H9 (cell line): ENCODE results near the gene LBH. TPM values are rescaled to one million over a fixed set of nuclear protein-coding genes. Genes with fewer than 3 reads are reported as not detected.

Experiments used
- DNase-seq: peaks from one replicate; pipeline ENCODE4 v3.0.0-alpha.2; 2017
- H2AFZ ChIP-seq: one replicate; pipeline ENCODE4 v1.6.1; 2013; ENCODE audit warnings: mild to moderate bottlenecking, low read length, control low read depth, moderate library complexity
- H2AK5ac ChIP-seq: 2 replicates; pipeline ENCODE4 v1.6.1; 2013; ENCODE audit warnings: low read length, control low read depth, mixed read lengths; ENCODE audit not compliant: insufficient read length
- H2BK120ac ChIP-seq: one replicate; pipeline ENCODE4 v1.6.1; 2013; ENCODE audit warnings: low read depth, mild to moderate bottlenecking, low read length, control low read depth, inconsistent platforms; ENCODE audit not compliant: poor library complexity, severe bottlenecking
- H2BK12ac ChIP-seq: 2 replicates; pipeline ENCODE4 v1.6.1; 2013; ENCODE audit warnings: low read length, control low read depth, mixed read lengths, low read depth; ENCODE audit not compliant: insufficient read length
- H2BK15ac ChIP-seq: 2 replicates; pipeline ENCODE4 v1.6.1; 2013; ENCODE audit warnings: low read depth, low read length, control low read depth
- H2BK20ac ChIP-seq: one replicate; pipeline ENCODE4 v1.6.1; 2013; ENCODE audit warnings: low read depth, mild to moderate bottlenecking, low read length, control low read depth, inconsistent platforms; ENCODE audit not compliant: poor library complexity, severe bottlenecking
- H2BK5ac ChIP-seq: 2 replicates; pipeline ENCODE4 v1.6.1; 2013; ENCODE audit warnings: low read length, control low read depth, mixed read lengths; ENCODE audit not compliant: insufficient read length
- H3K14ac ChIP-seq: 2 replicates; pipeline ENCODE4 v1.6.1; 2013; ENCODE audit warnings: low read length, control low read depth; ENCODE audit not compliant: insufficient read depth
- H3K18ac ChIP-seq: 2 replicates; pipeline ENCODE4 v1.6.1; 2013; ENCODE audit warnings: low read depth, mild to moderate bottlenecking, mixed read lengths, low read length, control low read depth; ENCODE audit not compliant: insufficient read length
- H3K23ac ChIP-seq: 2 replicates; pipeline ENCODE4 v1.6.1; 2013; ENCODE audit warnings: low read length, control low read depth, mixed read lengths, low read depth; ENCODE audit not compliant: insufficient read length
- H3K23me2 ChIP-seq: 2 replicates; pipeline ENCODE4 v1.6.1; 2013; ENCODE audit warnings: low read depth, mild to moderate bottlenecking, mixed read lengths, low read length, control low read depth; ENCODE audit not compliant: insufficient read length, poor library complexity, severe bottlenecking
- H3K27ac ChIP-seq: 2 replicates; pipeline ENCODE4 v1.5.1; 2013; ENCODE audit warnings: low read length, control low read depth, mixed read lengths, low read depth; ENCODE audit not compliant: insufficient read length
- H3K27me3 ChIP-seq: 2 replicates; pipeline ENCODE4 v1.6.1; 2013; ENCODE audit warnings: low read length, control low read depth, inconsistent platforms; ENCODE audit not compliant: insufficient read depth
- H3K4ac ChIP-seq: 2 replicates; pipeline ENCODE4 v1.6.1; 2013; ENCODE audit warnings: low read depth, mild to moderate bottlenecking, control low read depth, inconsistent platforms, low read length, moderate library complexity
- H3K4me1 ChIP-seq: 2 replicates; pipeline ENCODE4 v1.6.1; 2013; ENCODE audit warnings: low read length, control low read depth, inconsistent platforms; ENCODE audit not compliant: insufficient read depth
- H3K4me2 ChIP-seq: 2 replicates; pipeline ENCODE4 v1.6.1; 2013; ENCODE audit warnings: low read length, control low read depth, mixed read lengths; ENCODE audit not compliant: insufficient read length, insufficient read depth
- H3K56ac ChIP-seq: 2 replicates; pipeline ENCODE4 v1.6.1; 2013; ENCODE audit warnings: low read depth, mild to moderate bottlenecking, mixed read lengths, low read length, control low read depth; ENCODE audit not compliant: insufficient read length
- H3K79me1 ChIP-seq: 2 replicates; pipeline ENCODE4 v1.6.1; 2013; ENCODE audit warnings: low read depth, mild to moderate bottlenecking, moderate library complexity, low read length, control low read depth, inconsistent platforms; ENCODE audit not compliant: insufficient read depth, poor library complexity, severe bottlenecking
- H3K79me2 ChIP-seq: 2 replicates; pipeline ENCODE4 v1.6.1; 2013; ENCODE audit warnings: low read length, control low read depth, inconsistent platforms; ENCODE audit not compliant: insufficient read depth
- H3K9ac ChIP-seq: 2 replicates; pipeline ENCODE4 v1.6.1; 2013; ENCODE audit warnings: low read length, control low read depth, mixed read lengths; ENCODE audit not compliant: insufficient read length; ENCODE audit errors: extremely low read depth
- H3K9me3 ChIP-seq: one replicate; pipeline ENCODE4 v1.6.1; 2013; ENCODE audit warnings: low read depth, low read length, inconsistent platforms; ENCODE audit not compliant: control insufficient read depth
- H3T11ph ChIP-seq: one replicate; pipeline ENCODE4 v1.6.1; 2013; ENCODE audit warnings: mild to moderate bottlenecking, low read length, control low read depth, inconsistent platforms
- H4K20me1 ChIP-seq: one replicate; pipeline ENCODE4 v1.6.1; 2013; ENCODE audit not compliant: control insufficient read depth, insufficient read length, insufficient read depth
- H4K5ac ChIP-seq: 2 replicates; pipeline ENCODE4 v1.6.1; 2013; ENCODE audit warnings: low read depth, mild to moderate bottlenecking, mixed read lengths, low read length, control low read depth; ENCODE audit not compliant: insufficient read length
- H4K8ac ChIP-seq: replicated peaks from 2 replicates; pipeline ENCODE4 v1.6.1; 2013; ENCODE audit warnings: low read length, control low read depth, mixed read lengths, low read depth; ENCODE audit not compliant: insufficient read length
- H4K91ac ChIP-seq: 2 replicates; pipeline ENCODE4 v1.6.1; 2013; ENCODE audit warnings: low read depth, mild to moderate bottlenecking, moderate library complexity, mixed read lengths, low read length, control low read depth; ENCODE audit not compliant: insufficient read length
- H3K27ac Mint-ChIP-seq, 3 experiments: 2 replicates in 2 of 3; 3 replicates in 1 of 3; pipeline ENCODE4 v1.8.0; 2020 to 2021; ENCODE audit warnings: mixed read lengths in 3 of 3, mild to moderate bottlenecking in 1 of 3, moderate library complexity in 1 of 3
- H3K27me3 Mint-ChIP-seq: 2 replicates; pipeline ENCODE4 v1.8.0; 2021; ENCODE audit warnings: low read depth, mild to moderate bottlenecking, moderate library complexity, mixed read lengths
- H3K36me3 Mint-ChIP-seq, 3 experiments: 2 replicates in 2 of 3; 3 replicates in 1 of 3; pipeline ENCODE4 v1.8.0; 2020 to 2021; ENCODE audit warnings: low read depth in 3 of 3, mixed read lengths in 3 of 3; ENCODE audit not compliant: insufficient read depth in 1 of 3
- H3K4me1 Mint-ChIP-seq, 2 experiments: 2 replicates each; pipeline ENCODE4 v1.8.0; 2020; ENCODE audit warnings: mixed read lengths in 2 of 2
- H3K4me3 Mint-ChIP-seq, 2 experiments: 2 replicates in 1 of 2; 3 replicates in 1 of 2; pipeline ENCODE4 v1.8.0; 2020 to 2021; ENCODE audit warnings: mild to moderate bottlenecking in 2 of 2, mixed read lengths in 2 of 2, moderate library complexity in 1 of 2
- H3K9me3 Mint-ChIP-seq, 2 experiments: 2 replicates in 1 of 2; 3 replicates in 1 of 2; pipeline ENCODE4 v1.8.0; 2020; ENCODE audit warnings: mild to moderate bottlenecking in 2 of 2, mixed read lengths in 2 of 2, moderate library complexity in 1 of 2
- WGBS: extraction: QIAGEN DNeasy Blood & Tissue Kit; methylation state at CpG from one replicate; pipeline ENCODE4 v1.1.7; 2013; ENCODE audit warnings: missing lambda C conversion rate, low lambda C conversion rate, mixed read lengths; ENCODE audit not compliant: insufficient read length; ENCODE audit errors: extremely low coverage; 5-methylcytosine and 5-hydroxymethylcytosine counted together
- total RNA-seq: library from RNA; stranded (reverse); gene quantifications from 2 replicates; pipeline ENCODE4 v1.2.1, GENCODE V29; 2021
- TF ChIP-seq, protein P1 (sequence below): fragments of 200-600 bp; sonication (generic); conservative IDR thresholded peaks from 3 replicates; pipeline ENCODE4 v1.8.0; 2021; ENCODE audit warnings: antibody characterized with exemption, mild to moderate bottlenecking

Gene LBH
- total RNA-seq, 1 experiment from 2014 or later: 53.0 TPM

- Mint-ChIP-seq H3K36me3 (peaks cover 1 to 12% (median 5%) of the 10 kb centered on the region in 3 experiments; a peak in 5 of 7 replicates), H3K4me3 (no peak overlapping the region), H3K9me3 (peaks cover 0 to 8% of the 10 kb centered on the region in 2 experiments; a peak in 4 of 5 replicates), H3K4me1 (peaks cover 20 to 21% of the 10 kb centered on the region in 2 experiments), H3K27ac (no peak overlapping the region), H3K27me3 (peaks cover 4% of the 10 kb centered on the region)
- Histone ChIP-seq H3K56ac (no peak overlapping the region), H2BK20ac (no peak overlapping the region), H3K27ac (no peak overlapping the region), H2AK5ac (no peak overlapping the region), H3K9me3 (no peaks in the 10 kb centered on the region), H3K4me1 (no peaks in the 10 kb centered on the region), H2BK120ac (no peak overlapping the region), H2BK12ac (no peak overlapping the region), H4K20me1 (no peaks in the 10 kb centered on the region), H3K9ac (no peak overlapping the region), H4K91ac (no peak overlapping the region), H3K27me3 (no peaks in the 10 kb centered on the region), H3K4me2 (no peak overlapping the region), H2AFZ (no peak overlapping the region), H3T11ph (no peak overlapping the region), H3K14ac (no peak overlapping the region), H3K23me2 (no peaks in the 10 kb centered on the region), H4K8ac (no peak overlapping the region), H2BK15ac (no peak overlapping the region), H3K79me2 (no peaks in the 10 kb centered on the region), H4K5ac (no peak overlapping the region), H3K23ac (no peak overlapping the region), H2BK5ac (no peak overlapping the region), H3K18ac (no peak overlapping the region), H3K4ac (no peak overlapping the region), H3K79me1 (no peaks in the 10 kb centered on the region)
- no peak for DNase-seq
- TF ChIP-seq, protein P1, sequence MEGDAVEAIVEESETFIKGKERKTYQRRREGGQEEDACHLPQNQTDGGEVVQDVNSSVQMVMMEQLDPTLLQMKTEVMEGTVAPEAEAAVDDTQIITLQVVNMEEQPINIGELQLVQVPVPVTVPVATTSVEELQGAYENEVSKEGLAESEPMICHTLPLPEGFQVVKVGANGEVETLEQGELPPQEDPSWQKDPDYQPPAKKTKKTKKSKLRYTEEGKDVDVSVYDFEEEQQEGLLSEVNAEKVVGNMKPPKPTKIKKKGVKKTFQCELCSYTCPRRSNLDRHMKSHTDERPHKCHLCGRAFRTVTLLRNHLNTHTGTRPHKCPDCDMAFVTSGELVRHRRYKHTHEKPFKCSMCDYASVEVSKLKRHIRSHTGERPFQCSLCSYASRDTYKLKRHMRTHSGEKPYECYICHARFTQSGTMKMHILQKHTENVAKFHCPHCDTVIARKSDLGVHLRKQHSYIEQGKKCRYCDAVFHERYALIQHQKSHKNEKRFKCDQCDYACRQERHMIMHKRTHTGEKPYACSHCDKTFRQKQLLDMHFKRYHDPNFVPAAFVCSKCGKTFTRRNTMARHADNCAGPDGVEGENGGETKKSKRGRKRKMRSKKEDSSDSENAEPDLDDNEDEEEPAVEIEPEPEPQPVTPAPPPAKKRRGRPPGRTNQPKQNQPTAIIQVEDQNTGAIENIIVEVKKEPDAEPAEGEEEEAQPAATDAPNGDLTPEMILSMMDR: no peak
- no CpG with 5 or more reads among the region's 4 CpGs for WGBS
Measured at GRCh38 chr2:30265052-30266015, 34.0 kb downstream of the LBH start.
